Naive thymus-derived CD4-positive, alpha-beta T cell (primary cell): Measurements from ENCODE around the gene EPB41L5. TPM values are rescaled to one million over a fixed set of nuclear protein-coding genes. Genes with fewer than 3 reads are reported as not detected.

Experiments used
- ATAC-seq: fragments of 150-1000 bp; cut with Tn5 transposase; 2 replicates; pipeline ENCODE4 v1.10.0; 2021; ENCODE audit warnings: mild to moderate bottlenecking, moderate library complexity
- CTCF ChIA-PET: fragments of 350-600 bp; sonication (Branson Sonifier 250); formaldehyde crosslinking; loops from one replicate; lab custom pipeline; 2021; ENCODE audit warnings: antibody characterized with exemption; lab: Charles Lee
- POLR2A ChIA-PET: fragments of 350-600 bp; sonication (Branson Sonifier 250); formaldehyde crosslinking; loops from one replicate; lab custom pipeline; 2021; ENCODE audit warnings: antibody characterized with exemption, inconsistent platforms; lab: Charles Lee
- DNase-seq, 9 donors: peaks; one replicate each; pipeline versions ENCODE4 v3.0.0 to v3.0.0-alpha.2; 2020 to 2022; ENCODE audit warnings: mixed read lengths in 1 of 9
- H3K27ac ChIP-seq: one replicate; pipeline ENCODE4 v1.7.0; 2013; ENCODE audit warnings: mild to moderate bottlenecking, low read depth, low read length, moderate library complexity
- H3K27me3 ChIP-seq, 2 donors: one replicate each; pipeline ENCODE4 v1.7.0; 2013; ENCODE audit warnings: low read length in 2 of 2, mild to moderate bottlenecking in 2 of 2, moderate library complexity in 2 of 2; ENCODE audit not compliant: control insufficient read depth in 2 of 2, insufficient read depth in 2 of 2
- H3K36me3 ChIP-seq, 3 experiments: 1 replicate in 2 of 3; 2 replicates in 1 of 3; pipeline ENCODE4 v1.7.0; 2013; ENCODE audit warnings: low read length in 3 of 3, mild to moderate bottlenecking in 3 of 3, moderate library complexity in 1 of 3; ENCODE audit not compliant: insufficient read depth in 3 of 3, control insufficient read depth in 2 of 3
- H3K4me1 ChIP-seq, 2 donors: one replicate each; pipeline ENCODE4 v1.7.0; 2013; ENCODE audit warnings: low read length in 2 of 2, mild to moderate bottlenecking in 2 of 2, moderate library complexity in 1 of 2; ENCODE audit not compliant: control insufficient read depth in 2 of 2, insufficient read depth in 2 of 2
- H3K4me3 ChIP-seq: 2 replicates; pipeline ENCODE4 v1.7.0; 2013; ENCODE audit warnings: mild to moderate bottlenecking, low read length
- H3K9me3 ChIP-seq, 3 experiments: 1 replicate in 2 of 3; 2 replicates in 1 of 3; pipeline ENCODE4 v1.7.0; 2013; ENCODE audit warnings: low read length in 3 of 3; ENCODE audit not compliant: control insufficient read depth in 2 of 3
- H3K27ac Mint-ChIP-seq, 9 donors: one replicate each; pipeline ENCODE4 v1.8.0; 2020 to 2022; ENCODE audit warnings: mixed read lengths in 9 of 9, mild to moderate bottlenecking in 8 of 9, moderate library complexity in 5 of 9, inconsistent platforms in 2 of 9
- H3K27me3 Mint-ChIP-seq, 5 donors: one replicate each; pipeline ENCODE4 v1.8.0; 2021 to 2022; ENCODE audit warnings: mixed read lengths in 5 of 5, mild to moderate bottlenecking in 1 of 5
- H3K36me3 Mint-ChIP-seq, 5 donors: one replicate each; pipeline ENCODE4 v1.8.0; 2020 to 2022; ENCODE audit warnings: mixed read lengths in 5 of 5, mild to moderate bottlenecking in 3 of 5, inconsistent platforms in 1 of 5
- H3K4me1 Mint-ChIP-seq, 7 donors: one replicate each; pipeline ENCODE4 v1.8.0; 2020 to 2022; ENCODE audit warnings: mixed read lengths in 7 of 7, mild to moderate bottlenecking in 3 of 7, inconsistent platforms in 1 of 7
- H3K4me3 Mint-ChIP-seq, 10 donors: one replicate each; pipeline ENCODE4 v1.8.0; 2020 to 2022; ENCODE audit warnings: mild to moderate bottlenecking in 10 of 10, mixed read lengths in 10 of 10, moderate library complexity in 6 of 10, inconsistent platforms in 2 of 10
- H3K9me3 Mint-ChIP-seq, 11 donors: one replicate each; pipeline ENCODE4 v1.8.0; 2020 to 2022; ENCODE audit warnings: mixed read lengths in 11 of 11, mild to moderate bottlenecking in 4 of 11, inconsistent platforms in 1 of 11, moderate library complexity in 1 of 11
- intact Hi-C, 2 donors: fragments of 100-400 bp; cut with micrococcal nuclease; formaldehyde crosslinking; loops; one replicate each; pipeline ENCODE4 v1.15.1; 2023
- polyA plus RNA-seq, 2 donors: library from polyadenylated mRNA; unstranded; fragments of 300-500 nt; fragmentation: Illumina TruSeq; gene quantifications; one replicate each; pipeline ENCODE4 v1.2.3, GENCODE V29; 2021
- total RNA-seq, 6 experiments: library from RNA in 5 of 6; stranded (reverse) in 5 of 6; gene quantifications; 1 replicate in 5 of 6; 2 replicates in 1 of 6; pipeline ENCODE4 v1.2.3 and lab custom pipeline; 2021 to 2026

EPB41L5 gene
- total and polyA plus RNA-seq, 7 experiments from 2014 or later: 2.2 to 9.3 (median 6.5) TPM

- H3K4me1 ChIP-seq: no peaks in the 10 kb centered on the region
- no peaks in the 10 kb centered on the region for H3K27me3 Mint-ChIP-seq
- CTCF ChIA-PET: no interaction called here
- no peak overlapping the region for H3K4me3 Mint-ChIP-seq
- ATAC-seq (no peak), DNase-seq (no peak)
- H3K9me3 Mint-ChIP-seq: no peaks in the 10 kb centered on the region
- POLR2A ChIA-PET: no interaction called here
- no peaks in the 10 kb centered on the region for H3K27me3 ChIP-seq
- peaks cover 0 to 3% (median 0%) of the 10 kb centered on the region in 7 donors for H3K4me1 Mint-ChIP-seq
- no peak overlapping the region for H3K27ac Mint-ChIP-seq
- no peak overlapping the region for H3K27ac ChIP-seq
- H3K36me3 Mint-ChIP-seq: peaks cover 0 to 12% (median 4%) of the 10 kb centered on the region in 5 donors
- intact Hi-C loops: no loop called here
- H3K9me3 ChIP-seq: no peaks in the 10 kb centered on the region
- H3K4me3 ChIP-seq: no peak overlapping the region
- no peaks in the 10 kb centered on the region for H3K36me3 ChIP-seq
Measured at GRCh38 chr2:120162716-120163115, 149.8 kb downstream of the EPB41L5 start.

GRCh38 chr2:120167272-120167671 is 154.4 kb downstream of the EPB41L5 start:
- Mint-ChIP-seq H3K27ac (no peak overlapping the region), H3K4me1 (no peaks in the 10 kb centered on the region), H3K4me3 (no peak overlapping the region), H3K9me3 (peaks cover 0 to 7% (median 0%) of the 10 kb centered on the region in 11 donors), H3K36me3 (peaks cover 0 to 25% (median 17%) of the 10 kb centered on the region in 5 donors), H3K27me3 (peaks cover 0 to 3% (median 0%) of the 10 kb centered on the region in 5 donors)
- intact Hi-C loops: no loop called here
- no peak for ATAC-seq
- ChIA-PET CTCF (interaction anchor here (0.7 kb wide), 1 partner anchor 10 kb away, joined by 3 read pairs; no protein-coding TSS in a partner anchor), POLR2A (no interaction called here)
- Histone ChIP-seq H3K27me3 (no peaks in the 10 kb centered on the region), H3K27ac (no peak overlapping the region), H3K4me3 (no peak overlapping the region), H3K36me3 (no peaks in the 10 kb centered on the region), H3K9me3 (no peaks in the 10 kb centered on the region), H3K4me1 (no peaks in the 10 kb centered on the region)
- no peak for DNase-seq

- no peaks in the 10 kb centered on the region for H3K27me3 ChIP-seq
- ATAC-seq: no peak
- intact Hi-C loops: no loop called here
Measured at GRCh38 chr2:120169020-120169419, 156.1 kb downstream of the EPB41L5 start.

DNA sequence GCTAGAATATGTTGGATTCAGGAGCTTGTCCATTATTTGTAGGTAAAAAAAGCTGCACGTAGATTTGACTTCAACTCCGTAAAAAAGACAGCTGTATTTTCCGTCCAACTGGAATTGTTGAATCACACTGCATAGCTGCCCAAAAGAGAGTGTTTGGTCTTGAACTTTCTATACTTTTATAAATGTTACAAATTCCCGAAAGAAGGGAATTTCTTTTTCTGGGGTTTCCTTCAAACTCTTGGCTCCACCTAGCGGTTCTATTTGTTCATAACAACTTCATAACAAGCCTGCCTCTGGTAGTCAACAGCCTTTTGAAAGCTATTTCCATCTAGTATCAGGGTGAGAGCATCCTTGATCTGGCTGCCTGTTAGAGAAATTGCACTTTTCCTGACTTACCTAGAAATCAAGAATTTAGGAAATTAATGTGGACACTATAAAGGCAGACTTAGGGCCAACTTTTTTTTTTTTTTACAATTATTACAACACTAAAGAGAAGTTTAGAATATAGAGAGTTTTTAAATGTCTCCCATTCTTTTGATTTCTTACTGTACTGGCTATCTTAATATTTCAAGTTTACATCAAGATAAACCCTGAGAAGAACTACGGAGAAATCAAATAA is 162.2 kb downstream of the EPB41L5 start:
- H3K36me3 Mint-ChIP-seq: peaks cover 0 to 16% (median 0%) of the 10 kb centered on the region in 5 donors
- no peak overlapping the region for H3K4me3 ChIP-seq

More at GRCh38 chr2:120169020-120169419, 156.1 kb downstream of the EPB41L5 start:
- Mint-ChIP-seq H3K4me3 (no peak overlapping the region), H3K9me3 (peaks cover 0 to 7% (median 0%) of the 10 kb centered on the region in 11 donors), H3K27me3 (peaks cover 0 to 6% (median 0%) of the 10 kb centered on the region in 5 donors), H3K4me1 (no peaks in the 10 kb centered on the region), H3K27ac (no peak overlapping the region), H3K36me3 (peaks cover 0 to 25% (median 13%) of the 10 kb centered on the region in 5 donors)
- Histone ChIP-seq H3K36me3 (no peaks in the 10 kb centered on the region), H3K4me3 (no peak overlapping the region), H3K27ac (no peak overlapping the region), H3K9me3 (no peaks in the 10 kb centered on the region), H3K4me1 (no peaks in the 10 kb centered on the region)
- CTCF ChIA-PET: interaction anchor here (0.7 to 1.1 kb wide), 4 partner anchors 9 to 69 kb away, joined by 3 to 4 read pairs (median 4); no protein-coding TSS in a partner anchor
- no peak for DNase-seq
- POLR2A ChIA-PET: interaction anchor here (0.8 kb wide), 1 partner anchor 88 kb away, joined by 3 read pairs; no protein-coding TSS in a partner anchor

DNA sequence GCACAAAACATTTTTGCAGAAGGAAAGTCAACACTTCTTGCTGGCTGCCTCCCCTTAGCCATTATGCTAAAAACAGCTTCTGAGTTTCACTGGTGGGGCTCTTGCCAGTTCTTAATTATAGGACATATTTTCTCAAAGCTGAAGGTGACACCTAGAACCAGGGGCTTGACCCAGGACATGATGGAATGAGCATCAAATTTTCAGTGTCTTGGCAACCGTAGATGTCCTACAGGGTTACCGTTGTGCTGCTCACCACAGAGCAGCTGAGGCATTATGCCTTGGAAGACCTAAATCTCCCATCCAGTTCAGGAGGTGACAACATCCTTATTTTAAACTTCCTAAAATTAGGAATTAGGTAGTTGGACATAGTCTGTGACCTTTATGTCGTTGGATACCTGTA is 163.6 kb downstream of the EPB41L5 start:
- DNase-seq (no peak), ATAC-seq (no peak)
- intact Hi-C loops: loop anchor here (2.0 to 10.0 kb wide), 9 partner anchors 56 to 1990 kb away; partner anchors contain the start of genes C2orf76 (in 1 of the 2), CLASP1 (in 1 of the 2) and DBI (in 1 of the 2)
- CTCF ChIA-PET: interaction anchor here (0.5 to 4.3 kb wide), 22 partner anchors 9 to 537 kb away, joined by 3 to 60 read pairs (median 4); partner anchors contain the start of genes PTPN4 and TMEM177
- Histone ChIP-seq H3K36me3 (no peaks in the 10 kb centered on the region), H3K4me3 (peak overlapping the region; percentile 68), H3K4me1 (peaks cover 21 to 61% of the 10 kb centered on the region in 2 donors), H3K27ac (peak overlapping the region; percentile 79), H3K27me3 (no peaks in the 10 kb centered on the region), H3K9me3 (no peaks in the 10 kb centered on the region)
- peaks cover 0 to 3% (median 0%) of the 10 kb centered on the region in 5 donors for H3K27me3 Mint-ChIP-seq
- POLR2A ChIA-PET: interaction anchor here (0.6 to 4.4 kb wide), 28 partner anchors 9 to 535 kb away, joined by 3 to 43 read pairs (median 6); partner anchors contain the start of genes EPB41L5, PTPN4, RALB and TMEM177
- peaks cover 0 to 1% (median 0%) of the 10 kb centered on the region in 11 donors for H3K9me3 Mint-ChIP-seq
- peaks cover 14 to 65% (median 54%) of the 10 kb centered on the region in 7 donors for H3K4me1 Mint-ChIP-seq
- peak overlapping the region; percentile 95 to 99 (median 97) for H3K27ac Mint-ChIP-seq
- peak overlapping the region; percentile 87 to 99 (median 96) for H3K4me3 Mint-ChIP-seq
- H3K36me3 Mint-ChIP-seq: peaks cover 0 to 11% (median 0%) of the 10 kb centered on the region in 5 donors

More for the DNA sequence above, 162.2 kb downstream of the EPB41L5 start:
- POLR2A ChIA-PET: interaction anchor here (0.6 to 4.4 kb wide), 9 partner anchors 47 to 534 kb away, joined by 3 to 43 read pairs (median 6); partner anchors contain the start of genes PTPN4 and TMEM185B
- peaks cover 17 to 49% of the 10 kb centered on the region in 2 donors for H3K4me1 ChIP-seq
- H3K9me3 ChIP-seq: no peaks in the 10 kb centered on the region
- no peaks in the 10 kb centered on the region for H3K27me3 ChIP-seq
- H3K27ac Mint-ChIP-seq: peak overlapping the region in 8 of 9 donors; percentile 84 to 99 (median 96)
- ATAC-seq (no peak), DNase-seq (peak in 7 of 9 donors; percentile 37 to 63 (median 56))
- intact Hi-C loops: loop anchor here (1.0 to 10.0 kb wide), 11 partner anchors 66 to 1863 kb away; partner anchors contain the start of genes C2orf76 (in 1 of the 2), CLASP1 (in 1 of the 2) and DBI (in 1 of the 2)
- H3K4me3 Mint-ChIP-seq: peak overlapping the region in 5 of 10 donors; percentile 7 to 50 (median 20)
- H3K27me3 Mint-ChIP-seq: peaks cover 0 to 3% (median 0%) of the 10 kb centered on the region in 5 donors
- peak overlapping the region; percentile 79 for H3K27ac ChIP-seq
- peaks cover 0 to 1% (median 0%) of the 10 kb centered on the region in 11 donors for H3K9me3 Mint-ChIP-seq
- peaks cover 13 to 53% (median 43%) of the 10 kb centered on the region in 7 donors for H3K4me1 Mint-ChIP-seq
- no peaks in the 10 kb centered on the region for H3K36me3 ChIP-seq
- CTCF ChIA-PET: interaction anchor here (0.6 to 4.3 kb wide), 34 partner anchors 9 to 535 kb away, joined by 3 to 60 read pairs (median 6); partner anchors contain the start of genes EPB41L5, PTPN4 and TMEM177
